Measurements from ENCODE around the gene SEMA3D.

SEMA3D gene

GRCh38 chr7:85055906-85056305 lies 130.9 kb downstream of the SEMA3D start:
- Histone ChIP-seq H3K9ac (no peak overlapping the region), H3K4me3 (ENCODE audit: low read depth, low read length) (no peak overlapping the region), H3K36me3 (ENCODE audit: control insufficient read depth, insufficient read depth, low read length) (no peaks in the 10 kb centered on the region), H3K4me1 (no peaks in the 10 kb centered on the region), H3K4me2 (ENCODE audit: low read length) (no peak overlapping the region), H2AFZ (no peak overlapping the region), H3K27me3 (ENCODE audit: control insufficient read depth, insufficient read depth, low read length) (no peaks in the 10 kb centered on the region), H3K79me2 (no peaks in the 10 kb centered on the region), H3K27ac (no peak overlapping the region), H3K9me3 (ENCODE audit: control insufficient read depth, low read length) (no peaks in the 10 kb centered on the region)
- no peak for TF ChIP-seq CTCF (IDR thresholded peaks at IDR 0.05)

GRCh38 chr7:85055196-85055595 lies 131.7 kb downstream of the SEMA3D start:
- H3K9ac ChIP-seq: no peak overlapping the region
- TF ChIP-seq CTCF (IDR thresholded peaks at IDR 0.05): no peak
- H3K36me3 ChIP-seq (ENCODE audit: control insufficient read depth, insufficient read depth, low read length): no peaks in the 10 kb centered on the region

GRCh38 chr7:85054306-85054705 lies 132.6 kb downstream of the SEMA3D start:
- Histone ChIP-seq H3K9me3 (ENCODE audit: control insufficient read depth, low read length) (no peaks in the 10 kb centered on the region), H3K9ac (no peak overlapping the region), H3K27me3 (ENCODE audit: control insufficient read depth, insufficient read depth, low read length) (no peaks in the 10 kb centered on the region), H3K4me3 (ENCODE audit: low read depth, low read length) (no peak overlapping the region), H3K79me2 (no peaks in the 10 kb centered on the region), H3K36me3 (ENCODE audit: control insufficient read depth, insufficient read depth, low read length) (no peaks in the 10 kb centered on the region), H3K4me1 (no peaks in the 10 kb centered on the region), H3K27ac (no peak overlapping the region), H3K4me2 (ENCODE audit: low read length) (no peak overlapping the region), H2AFZ (no peak overlapping the region)
- TF ChIP-seq CTCF (IDR thresholded peaks at IDR 0.05): no peak

More at GRCh38 chr7:85055196-85055595, 131.7 kb downstream of the SEMA3D start:
- H2AFZ ChIP-seq: no peak overlapping the region
- H3K79me2 ChIP-seq: no peaks in the 10 kb centered on the region
- no peak overlapping the region for H3K4me3 ChIP-seq (ENCODE audit: low read depth, low read length)
- H3K27me3 ChIP-seq (ENCODE audit: control insufficient read depth, insufficient read depth, low read length): no peaks in the 10 kb centered on the region
- no peak overlapping the region for H3K4me2 ChIP-seq (ENCODE audit: low read length)
- H3K27ac ChIP-seq: no peak overlapping the region
- no peaks in the 10 kb centered on the region for H3K4me1 ChIP-seq
- no peaks in the 10 kb centered on the region for H3K9me3 ChIP-seq (ENCODE audit: control insufficient read depth, low read length)

GRCh38 chr7:85052894-85053293 lies 134.0 kb downstream of the SEMA3D start:
- H3K9me3 ChIP-seq (ENCODE audit: control insufficient read depth, low read length): no peaks in the 10 kb centered on the region
- H3K4me2 ChIP-seq (ENCODE audit: low read length): no peak overlapping the region
- no peaks in the 10 kb centered on the region for H3K27me3 ChIP-seq (ENCODE audit: control insufficient read depth, insufficient read depth, low read length)
- H3K36me3 ChIP-seq (ENCODE audit: control insufficient read depth, insufficient read depth, low read length): no peaks in the 10 kb centered on the region
- H3K79me2 ChIP-seq: no peaks in the 10 kb centered on the region
- no peak overlapping the region for H3K9ac ChIP-seq
- no peak overlapping the region for H3K27ac ChIP-seq
- TF ChIP-seq CTCF (IDR thresholded peaks at IDR 0.05): no peak
- no peak overlapping the region for H2AFZ ChIP-seq
- no peaks in the 10 kb centered on the region for H3K4me1 ChIP-seq
- H3K4me3 ChIP-seq (ENCODE audit: low read depth, low read length): no peak overlapping the region

- Histone ChIP-seq H3K9ac (no peak overlapping the region), H2AFZ (no peak overlapping the region), H3K9me3 (ENCODE audit: control insufficient read depth, low read length) (no peaks in the 10 kb centered on the region), H3K4me3 (ENCODE audit: low read depth, low read length) (no peak overlapping the region), H3K4me1 (no peaks in the 10 kb centered on the region), H3K27me3 (ENCODE audit: control insufficient read depth, insufficient read depth, low read length) (no peaks in the 10 kb centered on the region), H3K4me2 (ENCODE audit: low read length) (no peak overlapping the region), H3K27ac (no peak overlapping the region), H3K79me2 (no peaks in the 10 kb centered on the region), H3K36me3 (ENCODE audit: control insufficient read depth, insufficient read depth, low read length) (no peaks in the 10 kb centered on the region)
- TF ChIP-seq CTCF (IDR thresholded peaks at IDR 0.05): no peak
These were observed 134.7 kb downstream of the SEMA3D start for GRCh38 chr7:85052056-85052737.
